HEK293 (cell line): ENCODE measurements around the gene HSDL2.

Experiments used
- RBAK ChIP-seq: fragments of 450-650 bp; formaldehyde crosslinking; IDR thresholded peaks from 2 replicates; pipeline ENCODE4 v1.5.1; 2016; ENCODE audit warnings: missing biosample characterization, missing genetic modification characterization
- ZBTB21 ChIP-seq: fragments of 450-650 bp; formaldehyde crosslinking; IDR thresholded peaks from 2 replicates; pipeline ENCODE4 v1.5.1; 2017; ENCODE audit warnings: missing biosample characterization, missing genetic modification characterization
- ZFP3 ChIP-seq: fragments of 450-650 bp; formaldehyde crosslinking; IDR thresholded peaks from 2 replicates; pipeline ENCODE4 v1.5.1; 2016; ENCODE audit warnings: low read depth, missing biosample characterization, missing genetic modification characterization
- ZFP37 ChIP-seq: fragments of 450-650 bp; formaldehyde crosslinking; IDR thresholded peaks from 2 replicates; pipeline ENCODE4 v1.5.1; 2016; ENCODE audit warnings: missing biosample characterization, missing genetic modification characterization
- ZNF121 ChIP-seq: fragments of 450-650 bp; formaldehyde crosslinking; IDR thresholded peaks from 2 replicates; pipeline ENCODE4 v1.5.1; 2016; ENCODE audit warnings: missing biosample characterization, missing genetic modification characterization
- ZNF473 ChIP-seq: fragments of 450-650 bp; formaldehyde crosslinking; IDR thresholded peaks from 2 replicates; pipeline ENCODE4 v1.5.1; 2017; ENCODE audit warnings: missing biosample characterization, missing genetic modification characterization
- ZNF571 ChIP-seq: fragments of 450-650 bp; formaldehyde crosslinking; IDR thresholded peaks from 2 replicates; pipeline ENCODE4 v1.5.0; 2017; ENCODE audit warnings: missing biosample characterization, missing genetic modification characterization
- ZNF629 ChIP-seq: fragments of 450-650 bp; formaldehyde crosslinking; IDR thresholded peaks from 2 replicates; pipeline ENCODE4 v1.5.1; 2017; ENCODE audit warnings: missing biosample characterization, missing genetic modification characterization
- ZNF776 ChIP-seq: fragments of 450-650 bp; formaldehyde crosslinking; IDR thresholded peaks from 2 replicates; pipeline ENCODE4 v1.5.0; 2017; ENCODE audit warnings: missing biosample characterization, missing genetic modification characterization, borderline replicate concordance
- TF ChIP-seq, protein P1 (sequence below): fragments of 450-650 bp; formaldehyde crosslinking; IDR thresholded peaks from 2 replicates; pipeline ENCODE4 v1.5.1; 2016; ENCODE audit warnings: missing biosample characterization, missing genetic modification characterization
- TF ChIP-seq, protein P2 (sequence below): fragments of 450-650 bp; formaldehyde crosslinking; IDR thresholded peaks from 2 replicates; pipeline ENCODE4 v1.5.1; 2016; ENCODE audit warnings: missing biosample characterization, missing genetic modification characterization

DNA sequence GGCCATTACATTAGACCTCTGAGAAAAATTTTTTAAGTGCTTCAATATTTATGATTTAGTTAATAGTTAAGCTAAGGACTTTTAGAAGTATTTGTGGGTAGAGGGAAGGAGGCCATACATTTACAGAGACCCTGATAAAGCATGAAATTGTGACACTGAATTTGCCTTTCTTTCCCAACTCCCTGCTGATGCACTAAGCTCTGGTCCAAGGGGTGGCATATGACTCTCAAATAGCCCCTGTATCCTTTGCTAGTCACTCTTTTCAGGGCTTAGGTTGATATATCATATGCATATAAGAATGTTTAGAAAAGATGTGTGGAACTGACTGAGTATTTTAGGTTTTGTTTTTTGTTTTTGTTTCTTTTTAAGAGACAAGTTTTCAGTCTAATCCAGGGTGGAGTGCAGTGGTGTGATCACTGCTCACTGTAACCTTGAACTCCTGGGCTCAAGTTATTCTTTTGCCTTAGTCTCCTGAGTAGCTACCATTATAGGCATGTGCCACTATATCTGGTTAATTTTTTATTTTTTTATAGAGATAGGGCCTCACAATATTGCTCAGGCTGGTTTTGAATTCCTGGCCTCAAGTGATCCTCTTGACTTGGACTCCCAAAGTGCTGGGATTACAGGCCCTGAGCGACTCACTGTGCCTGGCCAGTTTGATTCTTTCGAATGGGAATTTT lies 127.2 kb downstream of the HSDL2 start:
- TF ChIP-seq ZFP37 (no peak), ZNF473 (tag by site-specific recombination) (no peak), ZNF776 (no peak), ZNF571 (no peak), ZNF629 (no peak), ZBTB21 (tag by site-specific recombination) (no peak), ZFP3 (no peak), RBAK (tag by site-specific recombination) (no peak), ZNF121 (tag by site-specific recombination) (no peak)
- TF ChIP-seq, protein P1, sequence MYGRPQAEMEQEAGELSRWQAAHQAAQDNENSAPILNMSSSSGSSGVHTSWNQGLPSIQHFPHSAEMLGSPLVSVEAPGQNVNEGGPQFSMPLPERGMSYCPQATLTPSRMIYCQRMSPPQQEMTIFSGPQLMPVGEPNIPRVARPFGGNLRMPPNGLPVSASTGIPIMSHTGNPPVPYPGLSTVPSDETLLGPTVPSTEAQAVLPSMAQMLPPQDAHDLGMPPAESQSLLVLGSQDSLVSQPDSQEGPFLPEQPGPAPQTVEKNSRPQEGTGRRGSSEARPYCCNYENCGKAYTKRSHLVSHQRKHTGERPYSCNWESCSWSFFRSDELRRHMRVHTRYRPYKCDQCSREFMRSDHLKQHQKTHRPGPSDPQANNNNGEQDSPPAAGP: no peak
- TF ChIP-seq, protein P2, sequence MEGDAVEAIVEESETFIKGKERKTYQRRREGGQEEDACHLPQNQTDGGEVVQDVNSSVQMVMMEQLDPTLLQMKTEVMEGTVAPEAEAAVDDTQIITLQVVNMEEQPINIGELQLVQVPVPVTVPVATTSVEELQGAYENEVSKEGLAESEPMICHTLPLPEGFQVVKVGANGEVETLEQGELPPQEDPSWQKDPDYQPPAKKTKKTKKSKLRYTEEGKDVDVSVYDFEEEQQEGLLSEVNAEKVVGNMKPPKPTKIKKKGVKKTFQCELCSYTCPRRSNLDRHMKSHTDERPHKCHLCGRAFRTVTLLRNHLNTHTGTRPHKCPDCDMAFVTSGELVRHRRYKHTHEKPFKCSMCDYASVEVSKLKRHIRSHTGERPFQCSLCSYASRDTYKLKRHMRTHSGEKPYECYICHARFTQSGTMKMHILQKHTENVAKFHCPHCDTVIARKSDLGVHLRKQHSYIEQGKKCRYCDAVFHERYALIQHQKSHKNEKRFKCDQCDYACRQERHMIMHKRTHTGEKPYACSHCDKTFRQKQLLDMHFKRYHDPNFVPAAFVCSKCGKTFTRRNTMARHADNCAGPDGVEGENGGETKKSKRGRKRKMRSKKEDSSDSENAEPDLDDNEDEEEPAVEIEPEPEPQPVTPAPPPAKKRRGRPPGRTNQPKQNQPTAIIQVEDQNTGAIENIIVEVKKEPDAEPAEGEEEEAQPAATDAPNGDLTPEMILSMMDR (tag by site-specific recombination): no peak
